HepG2 (cell line): ENCODE measurements around the gene NXPE3. TPM values are rescaled to one million over a fixed set of nuclear protein-coding genes. Genes with fewer than 3 reads are reported as not detected.
A peak's percentile ranks its signal among the peaks of the same experiment; 100 is the strongest.

ENCODE experiments used
- HES4 ChIP-seq: sonication (generic); formaldehyde crosslinking; IDR thresholded peaks from 2 replicates; pipeline ENCODE4 v1.9.0; 2021; ENCODE audit warnings: mild to moderate bottlenecking, missing genetic modification reagents, borderline replicate concordance
- KLF6 ChIP-seq: IDR thresholded peaks from 2 replicates; pipeline ENCODE4 v1.8.0; 2016; ENCODE audit warnings: missing biosample characterization, missing genetic modification reagents
- MIER2 ChIP-seq: IDR thresholded peaks from 2 replicates; pipeline ENCODE4 v1.6.1; 2016; ENCODE audit warnings: missing biosample characterization, missing genetic modification reagents
- RNF219 ChIP-seq: sonication (generic); formaldehyde crosslinking; IDR thresholded peaks from 2 replicates; pipeline ENCODE4 v1.5.0; 2020; ENCODE audit warnings: mild to moderate bottlenecking, missing genetic modification reagents
- RXRB ChIP-seq: IDR thresholded peaks from 2 replicates; pipeline ENCODE4 v1.6.1; 2016; ENCODE audit warnings: borderline replicate concordance, missing genetic modification reagents, missing compliant biosample characterization
- SIN3B ChIP-seq: fragments of 150-350 bp; IDR thresholded peaks from 2 replicates; pipeline ENCODE4 v1.6.1; 2014; ENCODE audit warnings: low read length
- SNAPC4 ChIP-seq: sonication (generic); formaldehyde crosslinking; IDR thresholded peaks from 2 replicates; pipeline ENCODE4 v1.4.0; 2020; ENCODE audit warnings: mild to moderate bottlenecking, missing genetic modification reagents
- SPEN ChIP-seq: sonication (generic); formaldehyde crosslinking; IDR thresholded peaks from 2 replicates; pipeline ENCODE4 v1.5.1; 2020; ENCODE audit warnings: low read depth, mild to moderate bottlenecking, missing genetic modification reagents
- XBP1 ChIP-seq: sonication (generic); formaldehyde crosslinking; IDR thresholded peaks from 2 replicates; pipeline ENCODE4 v1.5.0; 2020; ENCODE audit warnings: missing genetic modification reagents
- ZHX2 ChIP-seq, 2 experiments: sonication (generic) in 1 of 2; formaldehyde crosslinking in 1 of 2; IDR thresholded peaks; 2 replicates each; pipeline versions ENCODE4 v1.6.1 to v1.9.0; 2014 to 2022; ENCODE audit warnings: antibody characterized with exemption in 1 of 2, borderline replicate concordance in 1 of 2, inconsistent platforms in 1 of 2, low read depth in 1 of 2, missing genetic modification reagents in 1 of 2
- polyA plus RNA-seq, 8 experiments: library from polyadenylated mRNA; depleted of rRNA in 3 of 8; stranded (reverse) in 7 of 8; unstranded in 1 of 8; fragments of >200 nt; fragmentation: Illumina TruSeq in 4 of 8; extraction: Trizol in 4 of 8; gene quantifications; 2 replicates each; pipeline versions ENCODE4 v1.2.1 to v1.2.3, GENCODE V29; 2011 to 2016; ENCODE audit warnings: low read depth in 4 of 8, missing spikeins in 1 of 8, mixed read lengths in 1 of 8; ENCODE audit not compliant: insufficient read depth in 1 of 8
- total RNA-seq, 5 experiments: library from RNA; depleted of rRNA; stranded (reverse); fragments of >200 nt; fragmentation: Illumina TruSeq; extraction: Trizol; gene quantifications; 2 replicates each; pipeline ENCODE4 v1.2.3, GENCODE V29; 2016; ENCODE audit warnings: low read depth in 1 of 5

The NXPE3 gene
- total and polyA plus RNA-seq, 2 of the 13 experiments (the other 11 are each of a cell fraction or from before 2014, with no cell fraction given), result 3.5 to 4.7 TPM

- TF ChIP-seq SNAPC4 (no peak), RNF219 (CRISPR knock-in tag) (no peak), SIN3B (no peak), KLF6 (CRISPR knock-in tag) (peak; percentile 45; the same call in 1 of the 2 replicates), RXRB (CRISPR knock-in tag) (peak; percentile 35; the same call in 1 of the 2 replicates), HES4 (CRISPR knock-in tag) (peak; percentile 10; the same call in 1 of the 2 replicates), ZHX2 (IDR thresholded peaks at IDR 0.05; ENCODE audit: low read depth) (no peak), ZHX2 (CRISPR knock-in tag; IDR thresholded peaks at IDR 0.05; ENCODE audit: borderline replicate concordance) (peak; percentile 23; the same call in 1 of the 2 replicates), MIER2 (no peak), XBP1 (CRISPR knock-in tag) (no peak), SPEN (peak; percentile 79)
Observed at GRCh38 chr3:101779047-101779821, at the start of gene NXPE3 (continued).
